NT2/D1 (cell line): Measurements from ENCODE around the gene KCNK18.

ENCODE experiments used
- DNase-seq: peaks from one replicate; pipeline ENCODE4 v3.0.0-alpha.2; 2011; ENCODE audit warnings: low read depth, low spot score
- H3K27me3 ChIP-seq: 2 replicates; pipeline ENCODE4 v1.6.0; 2011; ENCODE audit warnings: mild to moderate bottlenecking; ENCODE audit not compliant: insufficient read length, insufficient read depth
- H3K36me3 ChIP-seq: 2 replicates; pipeline ENCODE4 v1.6.1; 2011; ENCODE audit warnings: mild to moderate bottlenecking, low read length, mixed read lengths; ENCODE audit not compliant: insufficient read depth, insufficient read length
- H3K4me1 ChIP-seq: 2 replicates; pipeline ENCODE4 v1.5.1; 2011; ENCODE audit not compliant: insufficient read depth, insufficient read length
- H3K4me3 ChIP-seq: 2 replicates; pipeline ENCODE4 v1.5.1; 2011; ENCODE audit warnings: low read depth; ENCODE audit not compliant: insufficient read length
- H3K9ac ChIP-seq: 2 replicates; pipeline ENCODE4 v1.6.0; 2011; ENCODE audit warnings: low read depth; ENCODE audit not compliant: insufficient read length
- H3K9me3 ChIP-seq: 2 replicates; pipeline ENCODE4 v1.5.1; 2011; ENCODE audit warnings: mild to moderate bottlenecking, low read length; ENCODE audit not compliant: insufficient read depth
- SUZ12 ChIP-seq: IDR thresholded peaks from 2 replicates; pipeline ENCODE4 v1.6.1; 2011; ENCODE audit not compliant: insufficient read length, insufficient read depth; ENCODE audit errors: extremely low read depth
- YY1 ChIP-seq: IDR thresholded peaks from 2 replicates; pipeline ENCODE4 v1.6.1; 2011; ENCODE audit not compliant: insufficient read length, insufficient read depth
- ZNF274 ChIP-seq: IDR thresholded peaks from 2 replicates; pipeline ENCODE4 v1.6.1; 2011; ENCODE audit warnings: mild to moderate bottlenecking, low read depth, low read length

KCNK18 gene

DNA sequence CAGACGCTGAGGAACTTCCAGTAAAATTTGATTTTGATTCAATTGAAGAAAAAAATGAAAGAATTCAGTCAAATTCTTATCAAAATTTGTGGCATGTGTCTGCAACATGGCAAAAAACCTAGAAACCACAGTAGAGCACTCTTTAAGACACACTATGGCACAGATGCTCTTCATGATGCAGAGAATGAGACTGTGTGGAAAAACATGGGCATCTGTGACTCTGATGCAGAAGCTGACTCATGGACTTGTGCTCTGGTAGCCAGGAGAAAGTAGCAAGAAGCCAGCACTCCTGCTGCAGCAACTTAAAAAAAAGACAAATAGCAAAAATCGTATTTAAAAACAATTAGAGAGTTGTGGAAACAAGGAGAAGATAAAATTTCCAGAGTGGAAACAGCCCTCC lies 8.9 kb upstream of the KCNK18 start:
- H3K9ac ChIP-seq, result no peak overlapping the region
- no peak overlapping the region for H3K4me3 ChIP-seq
- no peaks in the 10 kb centered on the region for H3K27me3 ChIP-seq
- H3K9me3 ChIP-seq, result no peaks in the 10 kb centered on the region
- H3K36me3 ChIP-seq, result no peaks in the 10 kb centered on the region
- peaks cover 2% of the 10 kb centered on the region for H3K4me1 ChIP-seq
- TF ChIP-seq SUZ12 (no peak), YY1 (no peak), ZNF274 (no peak)
- DNase-seq, result no peak

GRCh38 chr10:117189557-117189956 lies 7.7 kb upstream of the KCNK18 start:
- Histone ChIP-seq H3K4me1 (peaks cover 2% of the 10 kb centered on the region), H3K27me3 (no peaks in the 10 kb centered on the region), H3K36me3 (no peaks in the 10 kb centered on the region), H3K9ac (no peak overlapping the region), H3K4me3 (no peak overlapping the region), H3K9me3 (no peaks in the 10 kb centered on the region)
- no peak for DNase-seq
- TF ChIP-seq YY1 (no peak), ZNF274 (no peak), SUZ12 (no peak)

- H3K4me3 ChIP-seq, result no peak overlapping the region
- H3K9me3 ChIP-seq, result no peaks in the 10 kb centered on the region
- H3K9ac ChIP-seq, result no peak overlapping the region
- DNase-seq, result no peak
- H3K36me3 ChIP-seq, result no peaks in the 10 kb centered on the region
- TF ChIP-seq YY1, result no peak
- no peak for TF ChIP-seq SUZ12
- no peak for TF ChIP-seq ZNF274
- peaks cover 3% of the 10 kb centered on the region for H3K4me1 ChIP-seq
- H3K27me3 ChIP-seq, result no peaks in the 10 kb centered on the region
These were observed 799 bp downstream of the KCNK18 start for GRCh38 chr10:117198088-117198487.

DNA sequence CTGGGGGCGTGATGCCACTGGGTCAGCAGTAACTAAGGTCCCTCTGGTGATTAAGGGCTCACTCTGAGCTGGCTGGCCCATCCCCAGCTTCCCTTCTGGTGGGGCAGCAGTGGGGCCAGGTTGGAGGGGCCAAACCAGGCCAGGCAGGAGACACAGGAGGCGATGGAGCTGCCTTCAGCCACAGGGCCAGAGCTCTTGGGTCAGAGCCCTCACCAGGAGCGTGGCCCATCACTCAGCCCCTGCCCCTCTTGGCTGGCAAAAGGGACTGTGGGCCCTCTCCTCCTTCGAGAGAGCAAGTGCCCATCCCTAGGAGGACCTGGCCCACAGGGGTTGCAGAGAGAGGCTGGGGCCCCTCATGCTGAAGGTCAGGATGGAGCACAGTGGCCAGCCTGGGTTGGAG lies 4.5 kb downstream of the KCNK18 start:
- no peaks in the 10 kb centered on the region for H3K36me3 ChIP-seq
- H3K9ac ChIP-seq, result no peak overlapping the region
- no peak for DNase-seq
- H3K9me3 ChIP-seq, result no peaks in the 10 kb centered on the region
- TF ChIP-seq SUZ12 (no peak), ZNF274 (no peak), YY1 (no peak)
- H3K4me1 ChIP-seq, result peaks cover 3% of the 10 kb centered on the region
- H3K4me3 ChIP-seq, result no peak overlapping the region
- no peaks in the 10 kb centered on the region for H3K27me3 ChIP-seq

- no peak for DNase-seq
- Histone ChIP-seq H3K4me1 (no peaks in the 10 kb centered on the region), H3K9ac (no peak overlapping the region), H3K27me3 (no peaks in the 10 kb centered on the region), H3K36me3 (no peaks in the 10 kb centered on the region), H3K9me3 (no peaks in the 10 kb centered on the region), H3K4me3 (no peak overlapping the region)
- TF ChIP-seq ZNF274, result no peak
These were observed 7.0 kb downstream of the KCNK18 start for GRCh38 chr10:117204316-117204715.

GRCh38 chr10:117212176-117212575 lies 14.9 kb downstream of the KCNK18 start:
- no peak for TF ChIP-seq SUZ12
- no peak for TF ChIP-seq YY1
- no peak for TF ChIP-seq ZNF274
- Histone ChIP-seq H3K27me3 (peaks cover 19% of the 10 kb centered on the region), H3K36me3 (no peaks in the 10 kb centered on the region), H3K4me1 (peaks cover 3% of the 10 kb centered on the region), H3K9me3 (peaks cover 25% of the 10 kb centered on the region), H3K4me3 (no peak overlapping the region), H3K9ac (no peak overlapping the region)
- no peak for DNase-seq

DNA sequence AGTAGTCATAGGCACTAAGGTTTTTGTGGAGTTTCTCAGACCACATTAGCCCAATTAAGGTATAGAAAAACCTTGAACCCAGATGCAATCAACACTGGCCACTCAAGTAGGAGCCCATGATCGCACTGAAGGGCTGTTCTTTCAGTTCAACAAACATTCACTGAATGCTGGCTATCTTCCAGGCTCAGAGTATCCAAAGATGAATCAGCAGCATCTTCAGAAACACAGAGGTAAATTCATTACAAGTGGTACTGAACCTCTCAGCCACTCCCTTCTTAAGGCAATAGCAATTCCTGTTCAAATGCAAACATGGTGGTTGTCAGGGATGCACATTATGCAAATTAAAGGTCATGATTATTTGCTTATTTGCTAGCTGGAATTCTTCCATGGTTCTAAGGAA lies 17.1 kb downstream of the KCNK18 start:
- no peak overlapping the region for H3K4me3 ChIP-seq
- H3K36me3 ChIP-seq, result no peaks in the 10 kb centered on the region
- DNase-seq, result no peak
- no peak overlapping the region for H3K9ac ChIP-seq
- peaks cover 31% of the 10 kb centered on the region for H3K9me3 ChIP-seq
- peaks cover 3% of the 10 kb centered on the region for H3K4me1 ChIP-seq
- TF ChIP-seq YY1 (no peak), SUZ12 (no peak), ZNF274 (no peak)
- H3K27me3 ChIP-seq, result peaks cover 23% of the 10 kb centered on the region

DNA sequence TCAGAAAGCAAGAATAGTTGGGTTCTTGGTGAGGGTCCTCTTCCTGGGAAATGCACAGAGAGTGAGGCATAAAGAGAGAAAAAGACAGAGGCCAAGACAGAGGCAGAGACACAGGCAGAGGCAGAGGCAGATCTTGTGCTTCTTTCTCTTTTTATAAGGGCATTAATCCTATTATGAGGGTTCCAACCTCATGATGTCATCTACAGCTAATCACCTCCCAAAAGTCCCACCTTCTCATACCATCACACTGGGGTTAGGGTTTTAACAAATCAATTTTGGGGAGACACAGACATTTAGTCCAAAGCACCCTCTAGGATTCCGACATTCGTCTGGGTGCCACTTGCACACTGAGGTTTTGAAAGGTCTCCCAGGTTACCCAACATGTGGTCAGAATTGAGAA lies 17.8 kb downstream of the KCNK18 start:
- H3K9ac ChIP-seq, result no peak overlapping the region
- H3K36me3 ChIP-seq, result no peaks in the 10 kb centered on the region
- DNase-seq, result no peak
- TF ChIP-seq SUZ12, result no peak
- TF ChIP-seq YY1, result no peak
- no peak for TF ChIP-seq ZNF274
- H3K4me3 ChIP-seq, result no peak overlapping the region
- H3K27me3 ChIP-seq, result peaks cover 23% of the 10 kb centered on the region
- peaks cover 3% of the 10 kb centered on the region for H3K4me1 ChIP-seq
- H3K9me3 ChIP-seq, result peaks cover 31% of the 10 kb centered on the region
